ENCODE measurements around the gene SNUPN.

DNA sequence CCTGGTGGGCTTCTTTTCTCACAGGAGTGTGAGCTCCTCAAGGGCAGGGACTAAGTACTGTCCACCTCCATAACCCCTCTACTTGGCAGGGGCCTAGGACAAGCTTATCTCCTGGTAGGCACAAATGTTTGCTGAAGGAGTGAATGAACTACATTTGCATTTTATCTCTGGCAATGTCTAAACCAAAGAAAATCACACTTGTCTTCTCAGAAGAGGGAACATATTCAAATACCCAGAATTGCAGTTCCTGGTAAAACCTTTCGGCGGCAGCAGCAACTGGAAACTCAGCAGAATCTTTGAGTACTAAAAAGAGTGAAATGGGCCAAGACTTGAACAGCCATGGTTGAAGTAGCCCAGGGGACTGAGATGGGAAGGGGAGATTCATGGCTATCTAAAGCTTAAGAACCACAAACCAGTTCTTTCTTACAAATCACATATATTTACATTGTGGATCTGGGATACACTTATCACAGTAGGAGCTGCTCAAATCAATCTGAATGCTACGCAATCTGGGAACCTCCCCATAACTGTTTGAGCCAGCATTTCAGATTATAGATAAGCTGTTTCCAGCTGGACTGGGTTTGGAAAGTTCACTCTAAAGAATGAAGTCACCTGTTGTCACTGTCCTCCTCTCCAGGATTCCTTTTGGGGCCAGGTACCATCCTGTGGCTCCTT lies 27.7 kb downstream of the SNUPN start:
- TF ChIP-seq, protein P1, sequence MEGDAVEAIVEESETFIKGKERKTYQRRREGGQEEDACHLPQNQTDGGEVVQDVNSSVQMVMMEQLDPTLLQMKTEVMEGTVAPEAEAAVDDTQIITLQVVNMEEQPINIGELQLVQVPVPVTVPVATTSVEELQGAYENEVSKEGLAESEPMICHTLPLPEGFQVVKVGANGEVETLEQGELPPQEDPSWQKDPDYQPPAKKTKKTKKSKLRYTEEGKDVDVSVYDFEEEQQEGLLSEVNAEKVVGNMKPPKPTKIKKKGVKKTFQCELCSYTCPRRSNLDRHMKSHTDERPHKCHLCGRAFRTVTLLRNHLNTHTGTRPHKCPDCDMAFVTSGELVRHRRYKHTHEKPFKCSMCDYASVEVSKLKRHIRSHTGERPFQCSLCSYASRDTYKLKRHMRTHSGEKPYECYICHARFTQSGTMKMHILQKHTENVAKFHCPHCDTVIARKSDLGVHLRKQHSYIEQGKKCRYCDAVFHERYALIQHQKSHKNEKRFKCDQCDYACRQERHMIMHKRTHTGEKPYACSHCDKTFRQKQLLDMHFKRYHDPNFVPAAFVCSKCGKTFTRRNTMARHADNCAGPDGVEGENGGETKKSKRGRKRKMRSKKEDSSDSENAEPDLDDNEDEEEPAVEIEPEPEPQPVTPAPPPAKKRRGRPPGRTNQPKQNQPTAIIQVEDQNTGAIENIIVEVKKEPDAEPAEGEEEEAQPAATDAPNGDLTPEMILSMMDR (conservative IDR thresholded peaks at IDR 0.05; ENCODE audit: low read length) = peak; percentile 74
- TF ChIP-seq EZH2phosphoT487 (IDR thresholded peaks at IDR 0.05; ENCODE audit: borderline replicate concordance, low read depth, low read length) = no peak
